Measurements from ENCODE around the gene FOXP1.

DNA sequence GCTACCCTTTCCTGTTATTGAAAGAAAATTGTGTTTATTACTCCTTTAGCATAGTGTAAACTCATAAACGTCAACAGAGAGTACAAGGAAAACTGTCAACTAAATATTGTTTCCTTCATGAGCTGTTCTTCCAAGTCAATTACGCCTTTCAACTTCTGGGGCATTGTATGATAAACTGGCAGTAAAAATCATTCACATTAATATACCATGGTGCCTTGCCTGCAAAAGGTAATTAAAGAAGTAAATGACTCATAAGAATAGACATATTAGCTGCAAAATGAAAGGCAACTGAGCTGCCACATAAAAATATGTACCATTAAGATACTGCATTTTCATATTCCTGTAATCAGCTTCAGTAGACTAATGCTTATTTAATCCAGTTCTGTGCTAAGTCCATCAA, 447.3 kb downstream of the FOXP1 start:
- TF ChIP-seq POLR2A (IDR thresholded peaks at IDR 0.05; ENCODE audit: low read depth, low read length) (no peak), TAF1 (IDR thresholded peaks at IDR 0.05; ENCODE audit: borderline replicate concordance, low read depth, low read length) (no peak), POLR2AphosphoS5 (IDR thresholded peaks at IDR 0.05; ENCODE audit: low read depth, low read length) (no peak)

All from GM12892 (cell line).